GM18870 (cell line): ENCODE data around the gene FGL2.
"Not testable (repeated sequence)": the region's sequence is repeated elsewhere in the genome, so short reads cannot be mapped to it uniquely, and the experiment has no call there.

ENCODE experiments used
- ATAC-seq: cut with Tn5 transposase; IDR thresholded peaks from one replicate; pipeline ENCODE4 v1.9.1; 2021; ENCODE audit warnings: moderate library complexity; ENCODE audit not compliant: unreplicated experiment

The FGL2 gene

GRCh38 chr7:77172437-77173172, 27.0 kb downstream of the FGL2 start:
- ATAC-seq, result not testable (repeated sequence)

- not testable (repeated sequence) for ATAC-seq
Observed at GRCh38 chr7:77171073-77171472, 28.5 kb downstream of the FGL2 start.

GRCh38 chr7:77157446-77157845, 42.2 kb downstream of the FGL2 start:
- peak; percentile 52 for ATAC-seq

GRCh38 chr7:77157034-77157433, 42.6 kb downstream of the FGL2 start:
- ATAC-seq, result peak; percentile 84

GRCh38 chr7:77155601-77156377, 43.8 kb downstream of the FGL2 start:
- ATAC-seq, result not testable (repeated sequence)

GRCh38 chr7:77154917-77155464, 44.6 kb downstream of the FGL2 start:
- not testable (repeated sequence) for ATAC-seq

GRCh38 chr7:77152232-77152631, 47.4 kb downstream of the FGL2 start:
- not testable (repeated sequence) for ATAC-seq
